ACC112 (cell line): Measurements from ENCODE around the gene RPL37A.

ENCODE experiments used
- H2AFZ ChIP-seq: fragments of 200-600 bp; sonication (generic); one replicate; pipeline ENCODE4 v1.6.0; 2017; ENCODE audit warnings: antibody characterized with exemption, low read length; ENCODE audit not compliant: unreplicated experiment
- H3K27ac ChIP-seq: fragments of 200-600 bp; sonication (generic); 2 replicates; pipeline ENCODE4 v1.5.1; 2014; ENCODE audit warnings: low read depth, mild to moderate bottlenecking, antibody characterized with exemption, low read length, moderate library complexity
- H3K27me3 ChIP-seq: fragments of 200-600 bp; sonication (generic); 2 replicates; pipeline ENCODE4 v1.6.1; 2014; ENCODE audit warnings: mild to moderate bottlenecking, antibody characterized with exemption, low read length, moderate library complexity, mixed read lengths; ENCODE audit not compliant: insufficient read depth
- H3K36me3 ChIP-seq: fragments of 200-600 bp; sonication (generic); 2 replicates; pipeline ENCODE4 v1.6.1; 2016; ENCODE audit warnings: mild to moderate bottlenecking, antibody characterized with exemption, low read length, moderate library complexity, mixed read lengths; ENCODE audit not compliant: insufficient read depth
- H3K4me1 ChIP-seq: fragments of 200-600 bp; sonication (generic); one replicate; pipeline ENCODE4 v1.6.1; 2016; ENCODE audit warnings: low read length, mixed read lengths; ENCODE audit not compliant: insufficient read depth, unreplicated experiment, control insufficient read depth
- H3K4me3 ChIP-seq: fragments of 200-600 bp; sonication (generic); 2 replicates; pipeline ENCODE4 v1.5.1; 2014; ENCODE audit warnings: mild to moderate bottlenecking, low read depth, low read length
- H3K79me2 ChIP-seq: fragments of 200-600 bp; sonication (generic); one replicate; pipeline ENCODE4 v1.6.0; 2016; ENCODE audit warnings: low read length; ENCODE audit not compliant: control insufficient read depth, unreplicated experiment, insufficient read depth

Gene RPL37A

GRCh38 chr2:216546641-216547403 is 48.2 kb downstream of the RPL37A start:
- H3K79me2 ChIP-seq: no peaks in the 10 kb centered on the region
- H3K4me3 ChIP-seq: no peak overlapping the region
- H2AFZ ChIP-seq: no peak overlapping the region
- peak overlapping the region; percentile 14 for H3K27ac ChIP-seq
- H3K36me3 ChIP-seq: no peaks in the 10 kb centered on the region
- no peaks in the 10 kb centered on the region for H3K27me3 ChIP-seq
- H3K4me1 ChIP-seq: peaks cover 26% of the 10 kb centered on the region

- Histone ChIP-seq H3K79me2 (no peaks in the 10 kb centered on the region), H3K27ac (no peak overlapping the region), H3K4me3 (no peak overlapping the region), H3K4me1 (peaks cover 45% of the 10 kb centered on the region), H2AFZ (no peak overlapping the region), H3K36me3 (no peaks in the 10 kb centered on the region), H3K27me3 (no peaks in the 10 kb centered on the region)
Observed at GRCh38 chr2:216548901-216549331, 50.3 kb downstream of the RPL37A start.

DNA sequence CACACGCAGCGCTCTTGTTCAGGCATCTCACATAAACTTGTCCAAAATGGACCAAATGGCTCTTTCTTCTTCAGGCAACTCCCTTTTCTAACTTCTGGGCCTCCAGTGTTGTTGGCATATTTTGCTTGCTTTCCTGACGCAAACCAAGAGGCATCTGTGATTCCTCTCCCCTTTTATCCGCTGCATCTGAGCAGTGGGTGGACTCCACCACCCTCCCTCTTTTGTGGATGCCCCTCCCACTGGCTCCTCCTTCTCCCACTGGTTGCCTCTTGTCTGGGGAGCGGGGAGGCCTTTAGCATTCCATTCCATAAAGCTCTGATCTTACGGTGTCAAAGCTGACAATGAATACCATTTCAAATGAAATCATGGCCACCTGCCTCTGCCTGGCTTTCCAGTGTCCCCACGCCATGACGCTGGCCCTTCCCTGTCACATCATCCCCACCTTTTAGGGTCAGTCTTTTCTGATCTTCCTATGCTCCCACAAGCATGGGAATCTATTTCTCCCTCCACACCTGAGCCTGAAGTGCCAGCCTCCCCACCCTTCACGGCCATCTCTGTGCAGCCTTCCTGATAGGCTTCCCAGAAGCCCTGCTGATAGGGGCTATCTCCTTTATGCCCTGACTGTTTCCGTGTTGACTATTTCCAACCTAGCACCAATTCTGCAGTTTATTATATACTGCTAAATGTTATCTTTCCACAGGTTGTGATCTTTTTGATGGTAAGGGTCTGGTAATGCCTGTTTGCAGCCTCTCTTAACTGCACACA is 51.5 kb downstream of the RPL37A start:
- Histone ChIP-seq H3K4me1 (peaks cover 57% of the 10 kb centered on the region), H3K27ac (no peak overlapping the region), H3K79me2 (no peaks in the 10 kb centered on the region), H3K4me3 (no peak overlapping the region), H3K27me3 (no peaks in the 10 kb centered on the region), H3K36me3 (no peaks in the 10 kb centered on the region), H2AFZ (no peak overlapping the region)

DNA sequence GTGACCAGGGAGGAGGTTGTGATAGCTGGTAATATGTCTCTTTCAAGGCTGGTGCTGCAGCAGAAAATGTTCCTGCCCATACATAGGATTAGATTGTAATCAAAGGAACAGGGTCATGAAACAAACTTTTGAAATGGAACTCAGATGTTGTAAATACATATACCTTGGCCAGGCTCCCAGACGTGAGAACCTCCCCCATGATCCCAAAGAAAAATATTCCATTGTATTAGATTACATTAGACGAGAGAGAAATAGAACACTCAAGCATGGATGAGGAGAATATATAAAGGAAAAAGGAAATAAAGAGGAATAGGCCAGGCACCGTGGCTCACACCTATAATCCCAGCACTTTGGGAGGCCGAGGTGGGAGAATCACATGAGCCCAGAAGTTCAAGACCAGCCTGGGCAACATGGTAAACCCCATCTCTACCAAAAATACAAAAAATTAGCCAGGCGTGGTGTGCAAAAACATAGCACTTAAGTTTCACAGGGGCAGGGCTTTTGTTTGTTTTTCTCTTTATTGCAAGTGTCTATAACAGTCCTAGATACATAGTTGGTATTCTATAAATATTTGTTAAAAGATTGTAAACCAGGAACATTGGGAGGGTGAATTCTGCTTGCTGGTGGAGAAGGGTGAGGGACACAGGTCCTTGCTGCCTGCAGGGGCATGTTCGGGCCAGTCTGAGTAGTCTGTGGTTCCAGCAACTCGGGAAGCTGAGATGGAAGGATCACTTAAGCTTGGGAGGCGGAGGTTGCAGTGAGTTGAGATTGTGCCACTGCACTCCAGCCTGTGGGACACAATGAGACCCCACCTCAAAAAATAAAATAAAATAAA is 52.8 kb downstream of the RPL37A start:
- H3K79me2 ChIP-seq: no peaks in the 10 kb centered on the region
- H3K36me3 ChIP-seq: no peaks in the 10 kb centered on the region
- H3K27me3 ChIP-seq: no peaks in the 10 kb centered on the region
- H3K27ac ChIP-seq: peak overlapping the region; percentile 63
- peaks cover 69% of the 10 kb centered on the region for H3K4me1 ChIP-seq
- H2AFZ ChIP-seq: peak overlapping the region; percentile 16
- no peak overlapping the region for H3K4me3 ChIP-seq

GRCh38 chr2:216553093-216553478 is 54.4 kb downstream of the RPL37A start:
- H3K4me1 ChIP-seq: peaks cover 70% of the 10 kb centered on the region
- H3K4me3 ChIP-seq: no peak overlapping the region
- no peaks in the 10 kb centered on the region for H3K79me2 ChIP-seq
- H3K27ac ChIP-seq: peak overlapping the region; percentile 54
- H2AFZ ChIP-seq: no peak overlapping the region
- H3K27me3 ChIP-seq: no peaks in the 10 kb centered on the region
- H3K36me3 ChIP-seq: no peaks in the 10 kb centered on the region
